GM23338 (cell line): ENCODE data around the gene BCL10. TPM values are rescaled to one million over a fixed set of nuclear protein-coding genes. Genes with fewer than 3 reads are reported as not detected.

Experiments used
- ATAC-seq: fragments of 200-7000 bp; cut with Tn5 transposase; 3 replicates; pipeline ENCODE4 v1.9.1; 2020
- DNase-seq: peaks from one replicate; pipeline ENCODE4 v3.0.0-alpha.2; 2015; ENCODE audit warnings: low spot score
- H2AFZ ChIP-seq: fragments of 200-600 bp; sonication (generic); 2 replicates; pipeline ENCODE4 v1.8.0; 2016; ENCODE audit warnings: antibody characterized with exemption, mild to moderate bottlenecking, moderate library complexity
- H3F3A ChIP-seq: fragments of 200-600 bp; sonication (generic); replicated peaks from 2 replicates; pipeline ENCODE4 v1.8.0; 2017; ENCODE audit warnings: antibody characterized with exemption, mixed run types, low read depth
- H3K27ac ChIP-seq: fragments of 200-600 bp; sonication (generic); 2 replicates; pipeline ENCODE4 v1.6.1; 2016; ENCODE audit warnings: low read depth
- H3K27me3 ChIP-seq: fragments of 200-600 bp; sonication (generic); 2 replicates; pipeline ENCODE4 v1.8.0; 2016; ENCODE audit warnings: mild to moderate bottlenecking, mixed run types, moderate library complexity; ENCODE audit not compliant: insufficient read depth
- H3K36me3 ChIP-seq: fragments of 200-600 bp; sonication (generic); 2 replicates; pipeline ENCODE4 v1.8.0; 2016; ENCODE audit warnings: mild to moderate bottlenecking; ENCODE audit not compliant: insufficient read depth
- H3K4me1 ChIP-seq: fragments of 200-600 bp; sonication (generic); 2 replicates; pipeline ENCODE4 v1.8.0; 2016; ENCODE audit warnings: mild to moderate bottlenecking, moderate library complexity; ENCODE audit not compliant: insufficient read depth
- H3K4me2 ChIP-seq: fragments of 200-600 bp; sonication (generic); 2 replicates; pipeline ENCODE4 v1.7.1; 2017; ENCODE audit warnings: mixed run types
- H3K4me3 ChIP-seq: fragments of 200-600 bp; sonication (generic); 2 replicates; pipeline ENCODE4 v1.6.1; 2016; ENCODE audit warnings: mixed run types
- H3K79me2 ChIP-seq: fragments of 200-600 bp; sonication (generic); replicated peaks from 2 replicates; pipeline ENCODE4 v1.8.0; 2017; ENCODE audit warnings: mild to moderate bottlenecking; ENCODE audit not compliant: insufficient read depth
- H3K9me2 ChIP-seq: fragments of 200-600 bp; sonication (generic); 2 replicates; pipeline ENCODE4 v1.8.0; 2017; ENCODE audit not compliant: insufficient read depth
- H4K20me1 ChIP-seq: fragments of 200-600 bp; sonication (generic); replicated peaks from 2 replicates; pipeline ENCODE4 v1.8.0; 2017; ENCODE audit warnings: mild to moderate bottlenecking; ENCODE audit not compliant: insufficient read depth
- H3K27ac Mint-ChIP-seq: 2 replicates; pipeline ENCODE4 v1.8.0; 2020; ENCODE audit warnings: inconsistent platforms, mild to moderate bottlenecking, moderate library complexity, mixed read lengths
- H3K27me3 Mint-ChIP-seq: 3 replicates; pipeline ENCODE4 v1.8.0; 2022; ENCODE audit warnings: low read depth, mild to moderate bottlenecking, moderate library complexity, mixed read lengths, inconsistent platforms; ENCODE audit not compliant: insufficient read depth, poor library complexity
- H3K36me3 Mint-ChIP-seq: 3 replicates; pipeline ENCODE4 v1.8.0; 2021; ENCODE audit warnings: low read depth, mild to moderate bottlenecking, inconsistent platforms, moderate library complexity, mixed read lengths
- H3K4me1 Mint-ChIP-seq: 3 replicates; pipeline ENCODE4 v1.8.0; 2020; ENCODE audit warnings: mild to moderate bottlenecking, inconsistent platforms, mixed read lengths
- H3K4me3 Mint-ChIP-seq: 3 replicates; pipeline ENCODE4 v1.8.0; 2021; ENCODE audit warnings: moderate library complexity, mild to moderate bottlenecking, inconsistent platforms, mixed read lengths
- H3K9me3 Mint-ChIP-seq: 3 replicates; pipeline ENCODE4 v1.8.0; 2020; ENCODE audit warnings: moderate library complexity, mild to moderate bottlenecking, inconsistent platforms, mixed read lengths
- CREB1 ChIP-seq: fragments of 250-450 bp; sonication (Bioruptor Pico); IDR thresholded peaks from 2 replicates; pipeline ENCODE4 v1.5.0; 2020; ENCODE audit warnings: low read depth, mild to moderate bottlenecking, moderate library complexity
- EZH2 ChIP-seq: fragments of 200-600 bp; sonication (generic); IDR thresholded peaks from one replicate; pipeline ENCODE4 v1.8.0; 2017; ENCODE audit warnings: antibody characterized with exemption, mild to moderate bottlenecking, low read depth; ENCODE audit not compliant: unreplicated experiment
- EZH2phosphoT487 ChIP-seq: fragments of 200-600 bp; sonication (generic); IDR thresholded peaks from one replicate; pipeline ENCODE4 v1.8.1; 2018; ENCODE audit warnings: antibody characterized with exemption; ENCODE audit not compliant: unreplicated experiment
- JUNB ChIP-seq: IDR thresholded peaks from one replicate; pipeline ENCODE4 v1.6.1; 2016; ENCODE audit warnings: antibody characterized with exemption; ENCODE audit not compliant: unreplicated experiment
- NANOG ChIP-seq: IDR thresholded peaks from 2 replicates; pipeline ENCODE4 v1.6.1; 2016; ENCODE audit warnings: antibody characterized with exemption, borderline replicate concordance
- POLR2AphosphoS5 ChIP-seq: IDR thresholded peaks from 2 replicates; pipeline ENCODE4 v1.6.1; 2016; ENCODE audit warnings: antibody characterized with exemption, low read depth
- STAT1 ChIP-seq: IDR thresholded peaks from one replicate; pipeline ENCODE4 v1.6.1; 2016; ENCODE audit warnings: antibody characterized with exemption; ENCODE audit not compliant: unreplicated experiment
- ZNF114 ChIP-seq: fragments of 250-450 bp; sonication (Bioruptor Pico); IDR thresholded peaks from 2 replicates; pipeline ENCODE4 v1.5.0; 2020; ENCODE audit warnings: mild to moderate bottlenecking, moderate library complexity
- ZNF331 ChIP-seq: fragments of 250-450 bp; sonication (Bioruptor Pico); IDR thresholded peaks from 2 replicates; pipeline ENCODE4 v1.5.0; 2020; ENCODE audit warnings: low read depth, mild to moderate bottlenecking, moderate library complexity
- polyA plus RNA-seq: library from polyadenylated mRNA; unstranded; fragments of >200 nt; fragmentation: Nextera tagmentation; extraction: Ambion mirVana; gene quantifications from 2 replicates; pipeline ENCODE4 v1.2.1, GENCODE V29; 2016
- total RNA-seq: library from RNA; depleted of rRNA; stranded (reverse); fragments of >200 nt; shearing (Covaris generic); gene quantifications from 2 replicates; pipeline ENCODE4 v1.2.3, GENCODE V29; 2014
- TF ChIP-seq, protein P1 (sequence below), 2 experiments: fragments of 200-600 bp in 1 of 2; sonication (generic) in 1 of 2; conservative IDR thresholded peaks; 2 replicates each; pipeline versions ENCODE4 v1.5.1 to v1.6.1; 2016 to 2017; ENCODE audit warnings: antibody characterized with exemption in 2 of 2, low read depth in 2 of 2, mild to moderate bottlenecking in 2 of 2, moderate library complexity in 1 of 2
- TF ChIP-seq, protein P2 (sequence below): fragments of 250-450 bp; sonication (Bioruptor Pico); IDR thresholded peaks from 2 replicates; pipeline ENCODE4 v1.5.0; 2020; ENCODE audit warnings: mild to moderate bottlenecking, moderate library complexity
- TF ChIP-seq, protein P3 (sequence below): IDR thresholded peaks from one replicate; pipeline ENCODE4 v1.6.1; 2018; ENCODE audit warnings: antibody characterized with exemption; ENCODE audit not compliant: unreplicated experiment
- TF ChIP-seq, protein P4 (sequence below): IDR thresholded peaks from 2 replicates; pipeline ENCODE4 v1.6.1; 2016; ENCODE audit warnings: antibody characterized with exemption

Gene BCL10
- total and polyA plus RNA-seq, 2 experiments from 2014 or later, result 23.1 to 33.7 TPM

DNA sequence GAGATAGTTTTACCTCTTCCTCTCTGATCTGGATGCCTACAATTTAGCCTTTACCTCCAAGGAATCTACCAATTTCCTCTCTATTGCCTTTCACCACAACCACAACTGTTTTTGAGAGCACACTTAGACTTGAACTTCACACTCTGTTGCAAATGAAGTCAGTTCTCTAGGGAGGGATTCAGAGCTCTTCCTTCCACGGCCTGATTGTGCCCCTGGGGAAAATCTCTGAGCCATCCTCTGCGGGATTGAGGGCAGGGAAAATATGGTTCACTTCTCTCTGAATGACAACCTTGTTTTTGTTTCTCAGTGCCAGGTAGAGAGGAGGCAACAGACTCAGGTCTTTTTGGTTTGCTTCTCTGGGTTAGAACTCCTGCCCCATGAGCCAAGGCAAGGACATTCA lies 35.4 kb upstream of the BCL10 start:
- TF ChIP-seq STAT1 (no peak), ZNF331 (no peak), EZH2 (no peak), NANOG (no peak), EZH2phosphoT487 (no peak), POLR2AphosphoS5 (no peak), ZNF114 (CRISPR knock-in tag) (no peak), JUNB (no peak), CREB1 (no peak)
- TF ChIP-seq, protein P1, sequence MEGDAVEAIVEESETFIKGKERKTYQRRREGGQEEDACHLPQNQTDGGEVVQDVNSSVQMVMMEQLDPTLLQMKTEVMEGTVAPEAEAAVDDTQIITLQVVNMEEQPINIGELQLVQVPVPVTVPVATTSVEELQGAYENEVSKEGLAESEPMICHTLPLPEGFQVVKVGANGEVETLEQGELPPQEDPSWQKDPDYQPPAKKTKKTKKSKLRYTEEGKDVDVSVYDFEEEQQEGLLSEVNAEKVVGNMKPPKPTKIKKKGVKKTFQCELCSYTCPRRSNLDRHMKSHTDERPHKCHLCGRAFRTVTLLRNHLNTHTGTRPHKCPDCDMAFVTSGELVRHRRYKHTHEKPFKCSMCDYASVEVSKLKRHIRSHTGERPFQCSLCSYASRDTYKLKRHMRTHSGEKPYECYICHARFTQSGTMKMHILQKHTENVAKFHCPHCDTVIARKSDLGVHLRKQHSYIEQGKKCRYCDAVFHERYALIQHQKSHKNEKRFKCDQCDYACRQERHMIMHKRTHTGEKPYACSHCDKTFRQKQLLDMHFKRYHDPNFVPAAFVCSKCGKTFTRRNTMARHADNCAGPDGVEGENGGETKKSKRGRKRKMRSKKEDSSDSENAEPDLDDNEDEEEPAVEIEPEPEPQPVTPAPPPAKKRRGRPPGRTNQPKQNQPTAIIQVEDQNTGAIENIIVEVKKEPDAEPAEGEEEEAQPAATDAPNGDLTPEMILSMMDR (conservative IDR thresholded peaks at IDR 0.05; ENCODE audit: low read depth in 2 of 2), result no peak
- TF ChIP-seq, protein P2, sequence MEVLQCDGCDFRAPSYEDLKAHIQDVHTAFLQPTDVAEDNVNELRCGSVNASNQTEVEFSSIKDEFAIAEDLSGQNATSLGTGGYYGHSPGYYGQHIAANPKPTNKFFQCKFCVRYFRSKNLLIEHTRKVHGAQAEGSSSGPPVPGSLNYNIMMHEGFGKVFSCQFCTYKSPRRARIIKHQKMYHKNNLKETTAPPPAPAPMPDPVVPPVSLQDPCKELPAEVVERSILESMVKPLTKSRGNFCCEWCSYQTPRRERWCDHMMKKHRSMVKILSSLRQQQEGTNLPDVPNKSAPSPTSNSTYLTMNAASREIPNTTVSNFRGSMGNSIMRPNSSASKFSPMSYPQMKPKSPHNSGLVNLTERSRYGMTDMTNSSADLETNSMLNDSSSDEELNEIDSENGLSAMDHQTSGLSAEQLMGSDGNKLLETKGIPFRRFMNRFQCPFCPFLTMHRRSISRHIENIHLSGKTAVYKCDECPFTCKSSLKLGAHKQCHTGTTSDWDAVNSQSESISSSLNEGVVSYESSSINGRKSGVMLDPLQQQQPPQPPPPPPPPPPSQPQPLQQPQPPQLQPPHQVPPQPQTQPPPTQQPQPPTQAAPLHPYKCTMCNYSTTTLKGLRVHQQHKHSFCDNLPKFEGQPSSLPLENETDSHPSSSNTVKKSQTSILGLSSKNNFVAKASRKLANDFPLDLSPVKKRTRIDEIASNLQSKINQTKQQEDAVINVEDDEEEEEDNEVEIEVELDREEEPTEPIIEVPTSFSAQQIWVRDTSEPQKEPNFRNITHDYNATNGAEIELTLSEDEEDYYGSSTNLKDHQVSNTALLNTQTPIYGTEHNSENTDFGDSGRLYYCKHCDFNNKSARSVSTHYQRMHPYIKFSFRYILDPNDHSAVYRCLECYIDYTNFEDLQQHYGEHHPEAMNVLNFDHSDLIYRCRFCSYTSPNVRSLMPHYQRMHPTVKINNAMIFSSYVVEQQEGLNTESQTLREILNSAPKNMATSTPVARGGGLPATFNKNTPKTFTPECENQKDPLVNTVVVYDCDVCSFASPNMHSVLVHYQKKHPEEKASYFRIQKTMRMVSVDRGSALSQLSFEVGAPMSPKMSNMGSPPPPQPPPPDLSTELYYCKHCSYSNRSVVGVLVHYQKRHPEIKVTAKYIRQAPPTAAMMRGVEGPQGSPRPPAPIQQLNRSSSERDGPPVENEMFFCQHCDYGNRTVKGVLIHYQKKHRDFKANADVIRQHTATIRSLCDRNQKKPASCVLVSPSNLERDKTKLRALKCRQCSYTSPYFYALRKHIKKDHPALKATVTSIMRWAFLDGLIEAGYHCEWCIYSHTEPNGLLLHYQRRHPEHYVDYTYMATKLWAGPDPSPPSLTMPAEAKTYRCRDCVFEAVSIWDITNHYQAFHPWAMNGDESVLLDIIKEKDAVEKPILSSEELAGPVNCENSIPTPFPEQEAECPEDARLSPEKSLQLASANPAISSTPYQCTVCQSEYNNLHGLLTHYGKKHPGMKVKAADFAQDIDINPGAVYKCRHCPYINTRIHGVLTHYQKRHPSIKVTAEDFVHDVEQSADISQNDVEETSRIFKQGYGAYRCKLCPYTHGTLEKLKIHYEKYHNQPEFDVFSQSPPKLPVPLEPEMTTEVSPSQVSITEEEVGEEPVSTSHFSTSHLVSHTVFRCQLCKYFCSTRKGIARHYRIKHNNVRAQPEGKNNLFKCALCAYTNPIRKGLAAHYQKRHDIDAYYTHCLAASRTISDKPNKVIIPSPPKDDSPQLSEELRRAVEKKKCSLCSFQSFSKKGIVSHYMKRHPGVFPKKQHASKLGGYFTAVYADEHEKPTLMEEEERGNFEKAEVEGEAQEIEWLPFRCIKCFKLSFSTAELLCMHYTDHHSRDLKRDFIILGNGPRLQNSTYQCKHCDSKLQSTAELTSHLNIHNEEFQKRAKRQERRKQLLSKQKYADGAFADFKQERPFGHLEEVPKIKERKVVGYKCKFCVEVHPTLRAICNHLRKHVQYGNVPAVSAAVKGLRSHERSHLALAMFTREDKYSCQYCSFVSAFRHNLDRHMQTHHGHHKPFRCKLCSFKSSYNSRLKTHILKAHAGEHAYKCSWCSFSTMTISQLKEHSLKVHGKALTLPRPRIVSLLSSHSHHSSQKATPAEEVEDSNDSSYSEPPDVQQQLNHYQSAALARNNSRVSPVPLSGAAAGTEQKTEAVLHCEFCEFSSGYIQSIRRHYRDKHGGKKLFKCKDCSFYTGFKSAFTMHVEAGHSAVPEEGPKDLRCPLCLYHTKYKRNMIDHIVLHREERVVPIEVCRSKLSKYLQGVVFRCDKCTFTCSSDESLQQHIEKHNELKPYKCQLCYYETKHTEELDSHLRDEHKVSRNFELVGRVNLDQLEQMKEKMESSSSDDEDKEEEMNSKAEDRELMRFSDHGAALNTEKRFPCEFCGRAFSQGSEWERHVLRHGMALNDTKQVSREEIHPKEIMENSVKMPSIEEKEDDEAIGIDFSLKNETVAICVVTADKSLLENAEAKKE (CRISPR knock-in tag), result no peak
- TF ChIP-seq, protein P3, sequence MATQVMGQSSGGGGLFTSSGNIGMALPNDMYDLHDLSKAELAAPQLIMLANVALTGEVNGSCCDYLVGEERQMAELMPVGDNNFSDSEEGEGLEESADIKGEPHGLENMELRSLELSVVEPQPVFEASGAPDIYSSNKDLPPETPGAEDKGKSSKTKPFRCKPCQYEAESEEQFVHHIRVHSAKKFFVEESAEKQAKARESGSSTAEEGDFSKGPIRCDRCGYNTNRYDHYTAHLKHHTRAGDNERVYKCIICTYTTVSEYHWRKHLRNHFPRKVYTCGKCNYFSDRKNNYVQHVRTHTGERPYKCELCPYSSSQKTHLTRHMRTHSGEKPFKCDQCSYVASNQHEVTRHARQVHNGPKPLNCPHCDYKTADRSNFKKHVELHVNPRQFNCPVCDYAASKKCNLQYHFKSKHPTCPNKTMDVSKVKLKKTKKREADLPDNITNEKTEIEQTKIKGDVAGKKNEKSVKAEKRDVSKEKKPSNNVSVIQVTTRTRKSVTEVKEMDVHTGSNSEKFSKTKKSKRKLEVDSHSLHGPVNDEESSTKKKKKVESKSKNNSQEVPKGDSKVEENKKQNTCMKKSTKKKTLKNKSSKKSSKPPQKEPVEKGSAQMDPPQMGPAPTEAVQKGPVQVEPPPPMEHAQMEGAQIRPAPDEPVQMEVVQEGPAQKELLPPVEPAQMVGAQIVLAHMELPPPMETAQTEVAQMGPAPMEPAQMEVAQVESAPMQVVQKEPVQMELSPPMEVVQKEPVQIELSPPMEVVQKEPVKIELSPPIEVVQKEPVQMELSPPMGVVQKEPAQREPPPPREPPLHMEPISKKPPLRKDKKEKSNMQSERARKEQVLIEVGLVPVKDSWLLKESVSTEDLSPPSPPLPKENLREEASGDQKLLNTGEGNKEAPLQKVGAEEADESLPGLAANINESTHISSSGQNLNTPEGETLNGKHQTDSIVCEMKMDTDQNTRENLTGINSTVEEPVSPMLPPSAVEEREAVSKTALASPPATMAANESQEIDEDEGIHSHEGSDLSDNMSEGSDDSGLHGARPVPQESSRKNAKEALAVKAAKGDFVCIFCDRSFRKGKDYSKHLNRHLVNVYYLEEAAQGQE, result no peak
- TF ChIP-seq, protein P4, sequence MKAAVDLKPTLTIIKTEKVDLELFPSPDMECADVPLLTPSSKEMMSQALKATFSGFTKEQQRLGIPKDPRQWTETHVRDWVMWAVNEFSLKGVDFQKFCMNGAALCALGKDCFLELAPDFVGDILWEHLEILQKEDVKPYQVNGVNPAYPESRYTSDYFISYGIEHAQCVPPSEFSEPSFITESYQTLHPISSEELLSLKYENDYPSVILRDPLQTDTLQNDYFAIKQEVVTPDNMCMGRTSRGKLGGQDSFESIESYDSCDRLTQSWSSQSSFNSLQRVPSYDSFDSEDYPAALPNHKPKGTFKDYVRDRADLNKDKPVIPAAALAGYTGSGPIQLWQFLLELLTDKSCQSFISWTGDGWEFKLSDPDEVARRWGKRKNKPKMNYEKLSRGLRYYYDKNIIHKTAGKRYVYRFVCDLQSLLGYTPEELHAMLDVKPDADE, result no peak
- peaks cover 11% of the 10 kb centered on the region; the same call in 1 of the 2 replicates for H3K9me2 ChIP-seq
- no peaks in the 10 kb centered on the region for H3K36me3 Mint-ChIP-seq
- no peaks in the 10 kb centered on the region for H3K27me3 Mint-ChIP-seq
- no peak overlapping the region for H3K4me3 Mint-ChIP-seq
- no peaks in the 10 kb centered on the region for H3K79me2 ChIP-seq
- H3K27ac Mint-ChIP-seq, result no peak overlapping the region
- H3K36me3 ChIP-seq, result no peaks in the 10 kb centered on the region
- peaks cover 22% of the 10 kb centered on the region for H3K4me1 ChIP-seq
- peaks cover 18% of the 10 kb centered on the region; the same call in 2 of the 3 replicates for H3K4me1 Mint-ChIP-seq
- ATAC-seq (no peak), DNase-seq (no peak)
- H3K9me3 Mint-ChIP-seq, result no peaks in the 10 kb centered on the region
- H4K20me1 ChIP-seq, result no peaks in the 10 kb centered on the region
- H2AFZ ChIP-seq, result no peak overlapping the region
- H3K27me3 ChIP-seq, result no peaks in the 10 kb centered on the region
- no peak overlapping the region for H3K4me3 ChIP-seq
- H3K4me2 ChIP-seq, result no peak overlapping the region
- H3F3A ChIP-seq, result no peaks in the 10 kb centered on the region
- H3K27ac ChIP-seq, result no peak overlapping the region
